HEK293 (cell line): ENCODE data around the gene PNISR.
A peak's percentile ranks its signal among the peaks of the same experiment; 100 is the strongest.
"Not testable (repeated sequence)": the region's sequence is repeated elsewhere in the genome, so short reads cannot be mapped to it uniquely, and the experiment has no call there.

ENCODE experiments used
- CTCF ChIA-PET: fragments of 350-600 bp; formaldehyde crosslinking; extraction: SDS; loops from one replicate; lab custom pipeline; 2021; ENCODE audit warnings: antibody characterized with exemption; lab: Yijun Ruan, JAX
- POLR2A ChIA-PET: fragments of 300-600 bp; formaldehyde crosslinking; extraction: SDS; loops from one replicate; lab custom pipeline; 2020; ENCODE audit warnings: antibody characterized with exemption, inconsistent platforms; lab: Yijun Ruan, JAX
- H3K27ac ChIP-seq: fragments of 200-500 bp; sonication (Bioruptor generic); 2 replicates; pipeline ENCODE4 v1.5.1; 2014; ENCODE audit warnings: low read depth, low read length, control low read depth, inconsistent platforms; ENCODE audit errors: extremely low read depth
- H3K36me3 ChIP-seq, 2 experiments: fragments of 200-500 bp in 1 of 2; sonication (Bioruptor generic) in 1 of 2; 1 replicate in 1 of 2; 2 replicates in 1 of 2; pipeline ENCODE4 v1.5.1; 2014 to 2017; ENCODE audit warnings: inconsistent platforms in 2 of 2, low read length in 2 of 2; ENCODE audit not compliant: control insufficient read depth in 2 of 2, insufficient read depth in 1 of 2
- H3K4me1 ChIP-seq: fragments of 200-500 bp; sonication (Bioruptor generic); 2 replicates; pipeline ENCODE4 v1.5.1; 2014; ENCODE audit warnings: mild to moderate bottlenecking, low read length, inconsistent platforms; ENCODE audit not compliant: control insufficient read depth, insufficient read depth
- H3K4me3 ChIP-seq: 2 replicates; pipeline ENCODE4 v1.5.1; 2011; ENCODE audit warnings: low read depth, mild to moderate bottlenecking, control low read depth, low read length, moderate library complexity
- H3K9me3 ChIP-seq: fragments of 200-500 bp; sonication (Bioruptor generic); 2 replicates; pipeline ENCODE4 v1.5.1; 2014; ENCODE audit warnings: low read depth, low read length, inconsistent platforms; ENCODE audit not compliant: control insufficient read depth, insufficient read depth
- BCL11A ChIP-seq: fragments of 450-650 bp; formaldehyde crosslinking; IDR thresholded peaks from 2 replicates; pipeline ENCODE4 v1.5.1; 2016; ENCODE audit warnings: low read depth, missing biosample characterization, missing genetic modification characterization
- GLIS2 ChIP-seq: fragments of 450-650 bp; formaldehyde crosslinking; IDR thresholded peaks from 2 replicates; pipeline ENCODE4 v1.5.1; 2016; ENCODE audit warnings: missing biosample characterization, missing genetic modification characterization
- SETDB1 ChIP-seq: IDR thresholded peaks from one replicate; pipeline ENCODE4 v1.6.1; 2017; ENCODE audit warnings: mild to moderate bottlenecking, low read length, moderate library complexity, mixed read lengths; ENCODE audit not compliant: insufficient read length
- ZNF10 ChIP-seq: fragments of 450-650 bp; formaldehyde crosslinking; IDR thresholded peaks from 2 replicates; pipeline ENCODE4 v1.5.1; 2017; ENCODE audit warnings: missing biosample characterization, missing genetic modification characterization
- ZNF121 ChIP-seq: fragments of 450-650 bp; formaldehyde crosslinking; IDR thresholded peaks from 2 replicates; pipeline ENCODE4 v1.5.1; 2016; ENCODE audit warnings: missing biosample characterization, missing genetic modification characterization
- ZNF146 ChIP-seq: fragments of 450-650 bp; formaldehyde crosslinking; IDR thresholded peaks from 2 replicates; pipeline ENCODE4 v1.5.1; 2016; ENCODE audit warnings: missing biosample characterization, missing genetic modification characterization
- ZNF169 ChIP-seq: fragments of 450-650 bp; formaldehyde crosslinking; IDR thresholded peaks from 2 replicates; pipeline ENCODE4 v1.5.1; 2016; ENCODE audit warnings: missing biosample characterization, missing genetic modification characterization
- ZNF426 ChIP-seq: fragments of 450-650 bp; formaldehyde crosslinking; IDR thresholded peaks from 2 replicates; pipeline ENCODE4 v1.5.1; 2017; ENCODE audit warnings: missing biosample characterization, missing genetic modification characterization, mild to moderate bottlenecking, inconsistent platforms, moderate library complexity
- ZNF530 ChIP-seq: fragments of 450-650 bp; formaldehyde crosslinking; IDR thresholded peaks from 2 replicates; pipeline ENCODE4 v1.5.1; 2016; ENCODE audit warnings: low read depth, missing biosample characterization, missing genetic modification characterization
- ZNF560 ChIP-seq: fragments of 450-650 bp; formaldehyde crosslinking; IDR thresholded peaks from 2 replicates; pipeline ENCODE4 v1.5.1; 2017; ENCODE audit warnings: missing biosample characterization, missing genetic modification characterization, borderline replicate concordance
- ZNF624 ChIP-seq: fragments of 450-650 bp; formaldehyde crosslinking; IDR thresholded peaks from 2 replicates; pipeline ENCODE4 v1.5.1; 2017; ENCODE audit warnings: missing biosample characterization, missing genetic modification characterization
- ZNF629 ChIP-seq: fragments of 450-650 bp; formaldehyde crosslinking; IDR thresholded peaks from 2 replicates; pipeline ENCODE4 v1.5.1; 2017; ENCODE audit warnings: missing biosample characterization, missing genetic modification characterization
- ZNF707 ChIP-seq: fragments of 450-650 bp; formaldehyde crosslinking; IDR thresholded peaks from 2 replicates; pipeline ENCODE4 v1.5.1; 2016; ENCODE audit warnings: missing biosample characterization, missing genetic modification characterization
- ZNF747 ChIP-seq: fragments of 450-650 bp; formaldehyde crosslinking; IDR thresholded peaks from 2 replicates; pipeline ENCODE4 v1.5.1; 2016; ENCODE audit warnings: missing biosample characterization, missing genetic modification characterization
- ZNF792 ChIP-seq: fragments of 450-650 bp; formaldehyde crosslinking; IDR thresholded peaks from 2 replicates; pipeline ENCODE4 v1.5.1; 2016; ENCODE audit warnings: missing biosample characterization, missing genetic modification characterization
- ZSCAN23 ChIP-seq: fragments of 450-650 bp; formaldehyde crosslinking; IDR thresholded peaks from 2 replicates; pipeline ENCODE4 v1.5.1; 2016; ENCODE audit warnings: missing biosample characterization, missing genetic modification characterization
- TF ChIP-seq, protein P1 (sequence below): fragments of 450-650 bp; formaldehyde crosslinking; IDR thresholded peaks from 2 replicates; pipeline ENCODE4 v1.5.1; 2016; ENCODE audit warnings: missing biosample characterization, missing genetic modification characterization
- TF ChIP-seq, protein P2 (sequence below): fragments of 450-650 bp; formaldehyde crosslinking; IDR thresholded peaks from 2 replicates; pipeline ENCODE4 v1.5.1; 2016; ENCODE audit warnings: missing biosample characterization, missing genetic modification characterization, low read depth
- TF ChIP-seq, protein P3 (sequence below): fragments of 450-650 bp; formaldehyde crosslinking; IDR thresholded peaks from 2 replicates; pipeline ENCODE4 v1.5.1; 2016; ENCODE audit warnings: missing biosample characterization, missing genetic modification characterization, borderline replicate concordance
- TF ChIP-seq, protein P4 (sequence below): fragments of 450-650 bp; formaldehyde crosslinking; IDR thresholded peaks from 2 replicates; pipeline ENCODE4 v1.5.1; 2016; ENCODE audit warnings: missing biosample characterization, missing genetic modification characterization
- TF ChIP-seq, protein P5 (sequence below): fragments of 450-650 bp; formaldehyde crosslinking; IDR thresholded peaks from 2 replicates; pipeline ENCODE4 v1.5.1; 2016; ENCODE audit warnings: missing biosample characterization, missing genetic modification characterization

Gene PNISR

DNA sequence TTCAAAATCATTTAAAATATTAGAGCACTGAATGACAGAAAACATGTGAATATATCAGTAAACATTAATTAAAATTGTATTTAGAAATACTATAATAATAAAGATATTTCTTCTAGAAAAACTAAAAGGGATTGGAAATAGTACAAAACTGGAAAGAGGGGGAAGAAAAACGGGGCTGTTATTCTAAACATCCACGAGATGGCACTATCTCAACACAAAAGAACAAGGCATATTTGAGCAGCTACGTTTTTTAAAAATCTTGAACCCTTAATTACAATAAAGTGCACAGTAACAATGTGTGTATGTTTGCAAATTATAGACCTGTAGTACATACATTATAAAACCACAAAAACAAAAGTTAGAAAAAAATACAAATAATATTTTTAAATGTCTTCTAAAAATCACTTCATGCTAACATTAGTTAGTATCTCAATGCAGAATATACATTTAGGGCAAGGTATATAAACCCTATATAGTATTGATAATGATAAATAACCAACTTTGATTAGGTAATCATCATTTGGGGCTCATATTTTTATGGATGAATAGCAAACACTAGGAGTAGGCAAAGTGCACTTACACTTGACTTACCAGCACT is 42.5 kb upstream of the PNISR start (continued):
- TF ChIP-seq ZNF121 (tag by site-specific recombination) (no peak), ZNF426 (tag by site-specific recombination) (no peak)

DNA sequence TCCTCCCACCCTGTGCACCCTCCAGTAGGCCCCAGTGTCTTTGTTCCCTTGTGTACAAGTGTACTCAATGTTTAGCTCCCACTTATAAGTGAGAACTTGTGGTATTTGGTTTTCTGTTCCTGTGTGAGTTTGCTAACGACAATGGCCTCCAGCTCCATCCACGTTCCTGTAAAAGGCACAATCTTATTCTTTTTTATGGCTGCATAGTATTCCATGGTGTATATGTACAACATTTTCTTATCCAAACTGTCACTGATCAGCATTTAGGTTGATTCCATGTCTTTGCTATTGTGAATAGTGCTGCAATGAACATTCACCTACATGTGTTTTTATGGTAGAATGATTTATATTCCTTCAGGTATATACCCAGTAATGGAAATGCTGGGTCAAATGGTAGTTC is 34.0 kb upstream of the PNISR start:
- H3K27ac ChIP-seq, H3K4me1 ChIP-seq, H3K9me3 ChIP-seq, POLR2A ChIA-PET, H3K4me3 ChIP-seq: not testable (repeated sequence)
- CTCF ChIA-PET, result interaction anchor here (0.6 to 1.2 kb wide), 2 partner anchors 13 to 55 kb away, joined by 4 read pairs; no protein-coding TSS in a partner anchor
- TF ChIP-seq, protein P1, sequence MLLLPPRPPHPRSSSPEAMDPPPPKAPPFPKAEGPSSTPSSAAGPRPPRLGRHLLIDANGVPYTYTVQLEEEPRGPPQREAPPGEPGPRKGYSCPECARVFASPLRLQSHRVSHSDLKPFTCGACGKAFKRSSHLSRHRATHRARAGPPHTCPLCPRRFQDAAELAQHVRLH (tag by site-specific recombination), result peak; percentile 16; the same call in 1 of the 2 replicates
- peak; percentile 97 for TF ChIP-seq ZNF146 (tag by site-specific recombination)
- peaks cover 22 to 32% of the 10 kb centered on the region in 2 experiments for H3K36me3 ChIP-seq

DNA sequence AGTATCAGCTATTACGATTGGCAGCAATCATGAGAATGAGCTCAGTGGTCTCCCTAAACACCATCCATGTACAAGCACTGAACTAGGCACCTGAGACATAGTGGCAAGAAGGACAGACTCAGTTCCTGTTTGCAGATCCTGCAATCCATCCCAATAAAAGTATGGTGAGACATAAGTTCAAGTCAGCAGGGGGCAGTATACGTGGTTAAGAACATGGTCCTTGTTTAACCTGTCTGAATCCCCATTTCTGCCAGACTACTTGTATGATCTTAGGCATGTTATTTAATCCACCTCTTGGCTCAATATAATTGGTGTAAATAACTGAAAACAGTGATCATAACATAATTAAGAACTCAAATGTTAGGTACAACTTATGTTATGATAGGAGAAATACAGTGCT is 33.2 kb upstream of the PNISR start:
- Histone ChIP-seq H3K4me3 (no peak overlapping the region), H3K36me3 (peaks cover 22 to 30% of the 10 kb centered on the region in 2 experiments), H3K9me3 (no peaks in the 10 kb centered on the region), H3K27ac (no peak overlapping the region), H3K4me1 (no peaks in the 10 kb centered on the region)
- ChIA-PET POLR2A (no interaction called here), CTCF (interaction anchor here (0.6 to 1.2 kb wide), 10 partner anchors 10 to 1252 kb away, joined by 3 to 5 read pairs (median 3); no protein-coding TSS in a partner anchor)
- TF ChIP-seq ZNF747 (tag by site-specific recombination) (no peak), ZNF560 (tag by site-specific recombination) (no peak), SETDB1 (no peak)
- TF ChIP-seq, protein P2, sequence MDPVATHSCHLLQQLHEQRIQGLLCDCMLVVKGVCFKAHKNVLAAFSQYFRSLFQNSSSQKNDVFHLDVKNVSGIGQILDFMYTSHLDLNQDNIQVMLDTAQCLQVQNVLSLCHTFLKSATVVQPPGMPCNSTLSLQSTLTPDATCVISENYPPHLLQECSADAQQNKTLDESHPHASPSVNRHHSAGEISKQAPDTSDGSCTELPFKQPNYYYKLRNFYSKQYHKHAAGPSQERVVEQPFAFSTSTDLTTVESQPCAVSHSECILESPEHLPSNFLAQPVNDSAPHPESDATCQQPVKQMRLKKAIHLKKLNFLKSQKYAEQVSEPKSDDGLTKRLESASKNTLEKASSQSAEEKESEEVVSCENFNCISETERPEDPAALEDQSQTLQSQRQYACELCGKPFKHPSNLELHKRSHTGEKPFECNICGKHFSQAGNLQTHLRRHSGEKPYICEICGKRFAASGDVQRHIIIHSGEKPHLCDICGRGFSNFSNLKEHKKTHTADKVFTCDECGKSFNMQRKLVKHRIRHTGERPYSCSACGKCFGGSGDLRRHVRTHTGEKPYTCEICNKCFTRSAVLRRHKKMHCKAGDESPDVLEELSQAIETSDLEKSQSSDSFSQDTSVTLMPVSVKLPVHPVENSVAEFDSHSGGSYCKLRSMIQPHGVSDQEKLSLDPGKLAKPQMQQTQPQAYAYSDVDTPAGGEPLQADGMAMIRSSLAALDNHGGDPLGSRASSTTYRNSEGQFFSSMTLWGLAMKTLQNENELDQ (tag by site-specific recombination), result no peak

DNA sequence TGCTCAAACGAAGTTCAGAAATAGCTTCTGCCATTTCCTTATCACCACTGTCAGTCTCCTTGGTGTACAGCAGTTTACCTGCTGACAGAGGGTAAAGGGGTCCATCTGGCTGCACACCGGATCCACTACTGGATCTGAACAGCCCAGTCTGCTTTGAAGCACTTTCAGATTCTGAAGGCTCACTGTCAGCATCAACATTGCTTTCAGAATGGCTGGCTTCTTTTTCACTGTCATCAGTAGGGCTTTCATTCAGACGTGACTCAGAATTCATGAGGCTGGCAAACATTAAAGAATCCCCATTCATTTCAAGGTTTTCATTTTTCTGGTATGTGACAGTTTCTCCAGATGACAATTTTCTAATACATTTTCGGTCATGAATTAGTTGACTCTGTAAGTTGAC is 21.0 kb upstream of the PNISR start:
- H3K27ac ChIP-seq, result no peak overlapping the region
- ChIA-PET CTCF (interaction anchor here (0.8 to 1.2 kb wide), 4 partner anchors 10 to 422 kb away, joined by 4 to 6 read pairs (median 6); no protein-coding TSS in a partner anchor), POLR2A (no interaction called here)
- H3K9me3 ChIP-seq, result no peaks in the 10 kb centered on the region
- H3K4me1 ChIP-seq, result no peaks in the 10 kb centered on the region
- no peak overlapping the region for H3K4me3 ChIP-seq
- peaks cover 6 to 24% of the 10 kb centered on the region in 2 experiments for H3K36me3 ChIP-seq
- TF ChIP-seq ZNF792 (no peak), BCL11A (tag by site-specific recombination) (no peak), ZNF169 (no peak), ZNF707 (tag by site-specific recombination) (no peak), GLIS2 (tag by site-specific recombination) (no peak), ZNF624 (tag by site-specific recombination) (no peak), ZNF629 (no peak), ZNF10 (no peak), ZSCAN23 (tag by site-specific recombination) (no peak), ZNF747 (tag by site-specific recombination) (no peak), ZNF530 (tag by site-specific recombination) (no peak)
- TF ChIP-seq, protein P3, sequence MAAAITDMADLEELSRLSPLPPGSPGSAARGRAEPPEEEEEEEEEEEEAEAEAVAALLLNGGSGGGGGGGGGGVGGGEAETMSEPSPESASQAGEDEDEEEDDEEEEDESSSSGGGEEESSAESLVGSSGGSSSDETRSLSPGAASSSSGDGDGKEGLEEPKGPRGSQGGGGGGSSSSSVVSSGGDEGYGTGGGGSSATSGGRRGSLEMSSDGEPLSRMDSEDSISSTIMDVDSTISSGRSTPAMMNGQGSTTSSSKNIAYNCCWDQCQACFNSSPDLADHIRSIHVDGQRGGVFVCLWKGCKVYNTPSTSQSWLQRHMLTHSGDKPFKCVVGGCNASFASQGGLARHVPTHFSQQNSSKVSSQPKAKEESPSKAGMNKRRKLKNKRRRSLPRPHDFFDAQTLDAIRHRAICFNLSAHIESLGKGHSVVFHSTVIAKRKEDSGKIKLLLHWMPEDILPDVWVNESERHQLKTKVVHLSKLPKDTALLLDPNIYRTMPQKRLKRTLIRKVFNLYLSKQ (tag by site-specific recombination), result no peak
- TF ChIP-seq, protein P4, sequence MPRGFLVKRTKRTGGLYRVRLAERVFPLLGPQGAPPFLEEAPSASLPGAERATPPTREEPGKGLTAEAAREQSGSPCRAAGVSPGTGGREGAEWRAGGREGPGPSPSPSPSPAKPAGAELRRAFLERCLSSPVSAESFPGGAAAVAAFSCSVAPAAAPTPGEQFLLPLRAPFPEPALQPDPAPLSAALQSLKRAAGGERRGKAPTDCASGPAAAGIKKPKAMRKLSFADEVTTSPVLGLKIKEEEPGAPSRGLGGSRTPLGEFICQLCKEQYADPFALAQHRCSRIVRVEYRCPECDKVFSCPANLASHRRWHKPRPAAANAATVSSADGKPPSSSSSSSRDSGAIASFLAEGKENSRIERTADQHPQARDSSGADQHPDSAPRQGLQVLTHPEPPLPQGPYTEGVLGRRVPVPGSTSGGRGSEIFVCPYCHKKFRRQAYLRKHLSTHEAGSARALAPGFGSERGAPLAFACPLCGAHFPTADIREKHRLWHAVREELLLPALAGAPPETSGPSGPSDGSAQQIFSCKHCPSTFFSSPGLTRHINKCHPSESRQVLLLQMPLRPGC (tag by site-specific recombination), result no peak
- TF ChIP-seq, protein P5, sequence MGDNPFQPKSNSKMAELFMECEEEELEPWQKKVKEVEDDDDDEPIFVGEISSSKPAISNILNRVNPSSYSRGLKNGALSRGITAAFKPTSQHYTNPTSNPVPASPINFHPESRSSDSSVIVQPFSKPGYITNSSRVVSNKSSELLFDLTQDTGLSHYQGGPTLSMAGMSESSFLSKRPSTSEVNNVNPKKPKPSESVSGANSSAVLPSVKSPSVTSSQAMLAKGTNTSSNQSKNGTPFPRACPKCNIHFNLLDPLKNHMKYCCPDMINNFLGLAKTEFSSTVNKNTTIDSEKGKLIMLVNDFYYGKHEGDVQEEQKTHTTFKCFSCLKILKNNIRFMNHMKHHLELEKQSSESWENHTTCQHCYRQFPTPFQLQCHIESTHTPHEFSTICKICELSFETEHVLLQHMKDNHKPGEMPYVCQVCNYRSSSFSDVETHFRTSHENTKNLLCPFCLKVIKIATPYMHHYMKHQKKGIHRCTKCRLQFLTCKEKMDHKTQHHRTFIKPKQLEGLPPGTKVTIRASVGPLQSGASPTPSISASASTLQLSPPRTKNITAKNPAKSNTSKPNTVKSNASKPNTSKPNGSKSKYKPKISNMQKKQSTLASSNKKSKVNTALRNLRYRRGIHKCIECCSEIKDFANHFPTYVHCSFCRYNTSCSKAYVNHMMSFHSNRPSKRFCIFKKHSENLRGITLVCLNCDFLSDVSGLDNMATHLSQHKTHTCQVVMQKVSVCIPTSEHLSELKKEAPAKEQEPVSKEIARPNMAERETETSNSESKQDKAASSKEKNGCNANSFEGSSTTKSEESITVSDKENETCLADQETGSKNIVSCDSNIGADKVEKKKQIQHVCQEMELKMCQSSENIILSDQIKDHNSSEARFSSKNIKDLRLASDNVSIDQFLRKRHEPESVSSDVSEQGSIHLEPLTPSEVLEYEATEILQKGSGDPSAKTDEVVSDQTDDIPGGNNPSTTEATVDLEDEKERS, result no peak
